ENCODE results near the gene MRPL48. TPM values are rescaled to one million over a fixed set of nuclear protein-coding genes. Genes with fewer than 3 reads are reported as not detected.

Gene MRPL48
- total RNA-seq, 4 donors from 2014 or later, result 10.5 to 24.4 (median 15.4) TPM

GRCh38 chr11:73856031-73856567, 68.4 kb downstream of the MRPL48 start:
- WGBS, result 77% methylated on average over 1 of the region's 1 CpG
- H3K36me3 ChIP-seq, result peaks cover 6% of the 10 kb centered on the region
- no peaks in the 10 kb centered on the region for H3K27me3 ChIP-seq
- TF ChIP-seq EP300 (IDR thresholded peaks at IDR 0.05) (no peak), POLR2A (IDR thresholded peaks at IDR 0.05) (no peak), POLR2AphosphoS5 (IDR thresholded peaks at IDR 0.05) (no peak)
- TF ChIP-seq, protein P1, sequence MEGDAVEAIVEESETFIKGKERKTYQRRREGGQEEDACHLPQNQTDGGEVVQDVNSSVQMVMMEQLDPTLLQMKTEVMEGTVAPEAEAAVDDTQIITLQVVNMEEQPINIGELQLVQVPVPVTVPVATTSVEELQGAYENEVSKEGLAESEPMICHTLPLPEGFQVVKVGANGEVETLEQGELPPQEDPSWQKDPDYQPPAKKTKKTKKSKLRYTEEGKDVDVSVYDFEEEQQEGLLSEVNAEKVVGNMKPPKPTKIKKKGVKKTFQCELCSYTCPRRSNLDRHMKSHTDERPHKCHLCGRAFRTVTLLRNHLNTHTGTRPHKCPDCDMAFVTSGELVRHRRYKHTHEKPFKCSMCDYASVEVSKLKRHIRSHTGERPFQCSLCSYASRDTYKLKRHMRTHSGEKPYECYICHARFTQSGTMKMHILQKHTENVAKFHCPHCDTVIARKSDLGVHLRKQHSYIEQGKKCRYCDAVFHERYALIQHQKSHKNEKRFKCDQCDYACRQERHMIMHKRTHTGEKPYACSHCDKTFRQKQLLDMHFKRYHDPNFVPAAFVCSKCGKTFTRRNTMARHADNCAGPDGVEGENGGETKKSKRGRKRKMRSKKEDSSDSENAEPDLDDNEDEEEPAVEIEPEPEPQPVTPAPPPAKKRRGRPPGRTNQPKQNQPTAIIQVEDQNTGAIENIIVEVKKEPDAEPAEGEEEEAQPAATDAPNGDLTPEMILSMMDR (IDR thresholded peaks at IDR 0.05), result no peak
- no peak overlapping the region for H3K4me3 ChIP-seq
- H3K27ac ChIP-seq, result no peak overlapping the region
- H3K9me3 ChIP-seq, result no peaks in the 10 kb centered on the region
- H3K4me1 ChIP-seq, result no peaks in the 10 kb centered on the region
- no peak for DNase-seq (ENCODE audit: low spot score in 2 of 2)

DNA sequence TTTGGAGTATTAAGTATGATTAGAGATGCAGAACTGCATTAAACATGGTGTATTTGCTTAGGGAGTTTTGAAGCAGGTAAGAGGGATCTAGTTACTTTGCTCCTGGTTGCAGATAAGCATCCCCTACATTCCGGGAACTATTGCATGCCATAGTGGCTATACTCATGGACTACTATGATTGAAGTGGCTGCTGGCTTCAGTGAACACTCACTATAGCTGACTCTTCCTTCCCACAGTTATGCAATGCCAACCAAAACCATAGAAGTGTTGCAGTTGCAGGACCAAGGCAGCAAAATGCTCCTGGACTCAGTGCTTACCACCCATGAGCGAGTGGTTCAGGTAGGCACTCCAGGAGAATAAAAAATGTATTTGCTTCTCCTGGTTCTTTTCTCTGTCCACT, 72.0 kb downstream of the MRPL48 start:
- no peaks in the 10 kb centered on the region for H3K4me1 ChIP-seq
- H3K27me3 ChIP-seq, result no peaks in the 10 kb centered on the region
- 95% methylated on average over 2 of the region's 2 CpGs for WGBS
- peaks cover 6% of the 10 kb centered on the region for H3K36me3 ChIP-seq
- no peaks in the 10 kb centered on the region for H3K9me3 ChIP-seq
- no peak for DNase-seq (ENCODE audit: low spot score in 2 of 2)
- H3K4me3 ChIP-seq, result no peak overlapping the region
- no peak overlapping the region for H3K27ac ChIP-seq
- TF ChIP-seq POLR2AphosphoS5 (IDR thresholded peaks at IDR 0.05) (no peak), EP300 (IDR thresholded peaks at IDR 0.05) (no peak), POLR2A (IDR thresholded peaks at IDR 0.05) (no peak)
- TF ChIP-seq, protein P1 (IDR thresholded peaks at IDR 0.05), result no peak

DNA sequence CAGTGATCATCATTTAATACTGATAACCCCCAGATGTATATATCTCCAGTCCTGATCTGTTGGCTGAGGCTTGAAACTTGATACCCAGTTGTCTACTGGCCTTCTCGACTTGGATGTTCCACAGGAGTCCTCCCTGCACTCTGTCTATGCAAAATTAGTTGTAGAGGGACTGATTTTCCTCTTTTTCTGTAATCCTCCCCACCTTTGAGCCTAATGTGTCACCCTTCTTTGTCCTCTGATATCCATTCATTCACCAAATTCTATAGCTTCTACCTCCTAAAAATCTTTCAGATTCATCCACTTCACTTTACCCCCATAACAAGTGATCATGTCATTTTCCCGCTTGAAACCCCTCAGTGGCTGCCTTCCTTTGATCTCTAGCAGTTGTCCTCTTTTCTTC, 72.5 kb downstream of the MRPL48 start:
- H3K27ac ChIP-seq, result no peak overlapping the region
- no peaks in the 10 kb centered on the region for H3K9me3 ChIP-seq
- no peak overlapping the region for H3K4me3 ChIP-seq
- no peaks in the 10 kb centered on the region for H3K27me3 ChIP-seq
- TF ChIP-seq POLR2A (IDR thresholded peaks at IDR 0.05), result no peak
- TF ChIP-seq, protein P1 (IDR thresholded peaks at IDR 0.05), result no peak
- no peak for TF ChIP-seq POLR2AphosphoS5 (IDR thresholded peaks at IDR 0.05)
- no peak for TF ChIP-seq EP300 (IDR thresholded peaks at IDR 0.05)
- H3K4me1 ChIP-seq, result no peaks in the 10 kb centered on the region
- 73% methylated on average over 2 of the region's 2 CpGs for WGBS
- no peak for DNase-seq (ENCODE audit: low spot score in 2 of 2)
- peaks cover 11% of the 10 kb centered on the region for H3K36me3 ChIP-seq

DNA sequence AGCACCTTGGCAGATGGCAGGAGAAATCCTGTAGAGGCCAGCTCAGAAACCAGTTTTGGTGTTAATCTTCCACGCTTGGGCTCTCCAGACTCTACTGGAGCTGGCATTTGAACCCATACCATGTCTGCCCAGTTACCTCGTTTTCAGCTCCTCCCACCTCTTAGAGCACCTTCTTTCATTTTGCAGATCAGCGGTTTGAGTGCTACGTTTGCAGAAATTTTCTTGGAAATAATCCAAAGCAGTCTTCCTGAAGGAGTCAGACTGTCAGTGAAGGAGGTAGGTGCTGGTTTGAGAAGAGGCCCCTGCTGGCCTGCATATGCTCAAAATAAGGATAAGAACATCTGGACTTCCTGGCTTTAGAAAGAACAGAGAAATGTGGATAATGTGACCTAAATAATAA, 75.3 kb downstream of the MRPL48 start:
- WGBS, result 55% methylated on average over 4 of the region's 4 CpGs
- H3K4me1 ChIP-seq, result peaks cover 5% of the 10 kb centered on the region
- no peak for DNase-seq (ENCODE audit: low spot score in 2 of 2)
- no peak overlapping the region for H3K4me3 ChIP-seq
- TF ChIP-seq, protein P1 (IDR thresholded peaks at IDR 0.05), result no peak
- TF ChIP-seq POLR2A (IDR thresholded peaks at IDR 0.05) (no peak), POLR2AphosphoS5 (IDR thresholded peaks at IDR 0.05) (no peak), EP300 (IDR thresholded peaks at IDR 0.05) (no peak)
- peaks cover 11% of the 10 kb centered on the region for H3K36me3 ChIP-seq
- no peaks in the 10 kb centered on the region for H3K9me3 ChIP-seq
- no peaks in the 10 kb centered on the region for H3K27me3 ChIP-seq
- no peak overlapping the region for H3K27ac ChIP-seq

GRCh38 chr11:73866095-73866579, 78.5 kb downstream of the MRPL48 start:
- TF ChIP-seq, protein P1 (IDR thresholded peaks at IDR 0.05), result no peak
- no peak for TF ChIP-seq EP300 (IDR thresholded peaks at IDR 0.05)
- no peak for TF ChIP-seq POLR2A (IDR thresholded peaks at IDR 0.05)
- no peak for TF ChIP-seq POLR2AphosphoS5 (IDR thresholded peaks at IDR 0.05)
- peaks cover 11% of the 10 kb centered on the region for H3K36me3 ChIP-seq
- H3K27ac ChIP-seq, result peak overlapping the region; percentile 60
- peaks cover 11% of the 10 kb centered on the region for H3K4me1 ChIP-seq
- H3K4me3 ChIP-seq, result no peak overlapping the region
- DNase-seq (ENCODE audit: low spot score in 2 of 2), result no peak
- no peaks in the 10 kb centered on the region for H3K27me3 ChIP-seq
- no peaks in the 10 kb centered on the region for H3K9me3 ChIP-seq
- WGBS, result 34% methylated on average over 5 of the region's 5 CpGs
